ENCODE measurements around the gene PLEKHG3.
A peak's percentile ranks its signal among the peaks of the same experiment; 100 is the strongest.

Gene PLEKHG3

DNA sequence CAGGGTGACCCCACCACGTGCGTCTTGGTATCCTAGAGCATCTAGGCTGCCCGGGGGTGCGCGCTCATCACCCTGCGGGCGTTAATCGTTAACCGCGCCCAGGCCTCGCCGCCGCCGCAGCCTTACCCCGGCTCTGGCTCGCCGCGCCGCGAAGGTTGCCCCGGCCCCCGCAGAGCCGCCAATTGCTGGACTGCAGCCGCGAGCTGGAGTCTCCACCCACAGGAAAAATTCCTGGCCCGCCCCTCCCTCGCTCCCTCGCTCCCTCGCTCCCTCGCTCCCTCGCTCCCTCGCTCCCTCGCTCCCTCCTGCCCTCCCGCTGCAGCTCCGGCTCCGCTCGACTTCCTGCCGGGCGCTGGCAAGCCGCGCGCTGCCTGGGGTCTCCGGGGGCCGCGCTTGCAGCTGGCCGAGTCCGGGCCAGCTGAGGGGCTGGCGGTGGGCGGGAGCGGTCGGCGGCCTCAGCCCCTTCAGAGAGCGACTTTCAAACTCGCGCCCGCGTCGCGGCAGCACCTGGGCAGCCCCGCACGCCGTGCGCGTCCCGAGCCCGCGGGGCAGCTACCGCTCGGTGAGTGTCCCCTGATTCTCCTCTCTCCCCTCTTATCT, at the start of gene PLEKHG3:
Gene PLEKHG3, plus strand, starts transcription at position 282 of the 600 bp plus-strand sequence. CDS start 23,208 bp downstream, outside the sequence.
- DNase-seq = no peak

- no peak for DNase-seq
Observed at GRCh38 chr14:64654901-64655300, 49.3 kb upstream of the PLEKHG3 start.

DNA sequence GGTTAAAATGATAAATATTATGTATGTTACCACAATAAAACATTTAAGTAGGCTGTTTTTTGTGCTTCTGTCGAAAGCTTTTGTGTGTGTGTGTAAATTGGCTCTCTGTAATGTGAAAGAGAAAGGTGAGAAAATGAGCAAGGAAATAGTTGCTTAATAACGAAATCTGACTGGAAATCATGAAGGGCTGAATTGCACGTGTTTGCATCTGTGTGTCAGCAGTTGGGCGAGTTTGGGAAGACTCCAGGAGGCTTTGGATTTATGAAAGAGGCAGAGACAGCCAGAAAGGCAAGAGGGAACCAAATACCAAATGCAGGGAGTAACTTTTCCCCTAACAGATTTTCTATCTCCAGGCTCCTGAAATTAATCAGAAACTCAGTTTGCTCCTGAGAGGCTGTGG, 47.2 kb upstream of the PLEKHG3 start:
- no peak for DNase-seq

- DNase-seq = no peak
Observed at GRCh38 chr14:64658201-64658600, 46.0 kb upstream of the PLEKHG3 start.

GRCh38 chr14:64658700-64659264, 45.4 kb upstream of the PLEKHG3 start:
- peak in 1 of 6 experiments; percentile 7 for DNase-seq

- no peak for DNase-seq
Observed at GRCh38 chr14:64659366-64659765, 44.9 kb upstream of the PLEKHG3 start.

DNA sequence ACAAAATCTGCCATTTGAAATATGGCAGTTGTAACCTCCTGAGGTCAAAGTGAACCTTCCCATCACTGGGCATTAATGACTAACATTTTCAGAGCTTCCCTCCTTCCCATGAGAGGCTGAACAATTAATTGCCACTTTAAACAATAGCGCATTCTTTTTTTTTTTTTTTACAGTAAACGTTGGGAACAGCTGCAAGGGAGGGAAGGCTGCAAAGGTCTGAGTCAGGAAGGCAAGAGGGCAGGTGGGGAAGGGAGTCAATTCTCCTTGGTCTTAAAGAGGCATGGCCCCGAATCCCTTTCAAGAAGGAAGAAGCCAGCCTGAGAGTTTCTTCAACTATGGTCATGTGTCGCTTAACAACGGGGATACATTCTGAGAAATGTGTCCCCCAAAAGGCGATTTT, 41.0 kb upstream of the PLEKHG3 start:
- DNase-seq = no peak

GRCh38 chr14:64671591-64671990, 32.6 kb upstream of the PLEKHG3 start:
- peak in 3 of 6 experiments; percentile 38 to 58 (median 40) for DNase-seq

- no peak for DNase-seq
Observed at GRCh38 chr14:64673316-64673715, 30.9 kb upstream of the PLEKHG3 start.

GRCh38 chr14:64673748-64674147, 30.5 kb upstream of the PLEKHG3 start:
- DNase-seq = peak in 2 of 6 experiments; percentile 13 to 15

DNA sequence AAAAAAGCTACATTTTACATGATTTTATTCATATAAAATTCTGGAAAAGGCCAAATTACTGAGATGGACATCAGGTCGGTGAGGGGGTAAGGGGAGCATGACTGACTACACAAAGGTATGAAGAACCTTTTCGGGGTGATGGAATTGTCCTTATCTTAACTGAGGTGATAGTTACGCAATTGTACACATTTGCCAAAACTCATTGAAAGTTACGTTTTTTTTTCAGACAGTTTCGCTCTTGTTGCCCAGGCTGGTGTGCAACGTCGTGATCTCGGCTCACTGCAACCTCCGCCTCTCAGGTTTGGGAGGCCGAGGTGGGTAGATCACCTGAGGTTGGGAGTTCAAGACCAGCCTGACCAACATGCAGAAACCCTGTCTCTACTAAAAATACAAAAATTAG, 29.4 kb upstream of the PLEKHG3 start:
- DNase-seq = no peak

DNA sequence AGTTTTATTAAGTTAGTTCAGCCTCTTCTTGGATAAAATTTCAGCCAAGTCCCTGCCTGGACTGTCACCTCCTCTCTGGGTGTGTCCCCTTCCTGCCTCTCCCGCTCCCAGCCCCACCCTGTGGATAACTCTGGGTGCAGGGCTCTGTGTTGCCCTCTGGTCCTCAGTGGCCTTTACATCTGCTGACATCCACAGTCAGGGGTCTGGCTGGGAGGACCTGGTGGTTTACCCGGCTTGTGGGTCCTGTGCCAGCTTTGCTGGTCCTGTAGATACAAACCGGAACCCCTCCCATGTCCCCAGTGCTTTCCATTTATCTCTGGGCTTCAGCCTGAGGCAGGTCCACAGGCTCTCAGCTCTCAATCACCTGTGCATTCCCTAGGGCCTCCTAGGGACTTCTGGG, 28.9 kb upstream of the PLEKHG3 start:
- no peak for DNase-seq

GRCh38 chr14:64676410-64677008, 27.7 kb upstream of the PLEKHG3 start:
- DNase-seq = no peak

GRCh38 chr14:64680013-64680713, 24.1 kb upstream of the PLEKHG3 start:
- DNase-seq = no peak

- DNase-seq = no peak
Observed at GRCh38 chr14:64680714-64681065, 23.5 kb upstream of the PLEKHG3 start.

DNA sequence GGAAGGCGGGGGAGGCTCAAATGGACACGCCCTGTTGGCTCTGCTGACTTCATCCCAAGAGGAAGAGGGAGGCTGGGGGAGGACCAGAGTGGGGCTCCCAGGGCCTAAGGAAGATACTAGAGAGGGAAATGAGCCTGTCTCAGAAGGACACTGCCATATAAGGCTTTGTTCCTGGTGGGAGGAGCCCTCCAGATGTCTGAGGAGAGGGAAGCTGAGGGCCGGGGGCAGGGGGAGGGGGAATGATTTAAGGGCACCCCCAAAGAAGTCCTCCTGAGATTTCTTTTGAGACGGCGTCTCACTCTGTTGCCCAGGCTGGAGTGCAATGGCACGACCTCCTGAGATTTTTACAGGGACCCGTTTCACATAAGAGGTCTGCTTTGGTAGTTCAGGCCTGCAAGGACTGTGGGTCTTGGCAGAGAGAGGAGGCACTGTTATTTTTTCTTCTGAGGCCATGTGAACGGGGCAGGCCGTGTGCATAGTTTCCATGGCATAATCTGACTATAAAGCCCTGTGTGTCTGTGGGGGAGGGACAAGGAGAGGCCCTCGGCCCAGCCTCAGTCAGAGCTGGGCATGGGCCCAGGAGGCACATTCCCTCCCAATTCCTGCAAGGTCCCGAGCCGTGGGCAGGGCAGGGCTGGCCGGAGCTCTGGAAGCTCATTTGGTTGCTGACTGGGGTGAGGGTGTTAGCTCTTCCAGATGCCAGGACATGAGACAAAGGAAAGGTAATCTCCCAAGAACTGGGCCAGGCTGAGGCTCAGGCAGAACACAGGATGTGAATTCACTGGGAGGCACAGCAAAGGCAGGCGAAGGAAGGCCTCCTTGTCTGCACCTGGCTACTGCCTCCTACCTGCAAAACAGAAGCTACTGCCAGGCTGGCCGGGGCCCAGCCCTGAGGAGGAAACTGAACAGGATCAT, 22.2 kb upstream of the PLEKHG3 start:
- DNase-seq = no peak

- DNase-seq = no peak
Observed at GRCh38 chr14:64682843-64683242, 21.4 kb upstream of the PLEKHG3 start.

GRCh38 chr14:64683264-64683663, 21.0 kb upstream of the PLEKHG3 start:
- no peak for DNase-seq

GRCh38 chr14:64684091-64684490, 20.1 kb upstream of the PLEKHG3 start:
- no peak for DNase-seq

DNA sequence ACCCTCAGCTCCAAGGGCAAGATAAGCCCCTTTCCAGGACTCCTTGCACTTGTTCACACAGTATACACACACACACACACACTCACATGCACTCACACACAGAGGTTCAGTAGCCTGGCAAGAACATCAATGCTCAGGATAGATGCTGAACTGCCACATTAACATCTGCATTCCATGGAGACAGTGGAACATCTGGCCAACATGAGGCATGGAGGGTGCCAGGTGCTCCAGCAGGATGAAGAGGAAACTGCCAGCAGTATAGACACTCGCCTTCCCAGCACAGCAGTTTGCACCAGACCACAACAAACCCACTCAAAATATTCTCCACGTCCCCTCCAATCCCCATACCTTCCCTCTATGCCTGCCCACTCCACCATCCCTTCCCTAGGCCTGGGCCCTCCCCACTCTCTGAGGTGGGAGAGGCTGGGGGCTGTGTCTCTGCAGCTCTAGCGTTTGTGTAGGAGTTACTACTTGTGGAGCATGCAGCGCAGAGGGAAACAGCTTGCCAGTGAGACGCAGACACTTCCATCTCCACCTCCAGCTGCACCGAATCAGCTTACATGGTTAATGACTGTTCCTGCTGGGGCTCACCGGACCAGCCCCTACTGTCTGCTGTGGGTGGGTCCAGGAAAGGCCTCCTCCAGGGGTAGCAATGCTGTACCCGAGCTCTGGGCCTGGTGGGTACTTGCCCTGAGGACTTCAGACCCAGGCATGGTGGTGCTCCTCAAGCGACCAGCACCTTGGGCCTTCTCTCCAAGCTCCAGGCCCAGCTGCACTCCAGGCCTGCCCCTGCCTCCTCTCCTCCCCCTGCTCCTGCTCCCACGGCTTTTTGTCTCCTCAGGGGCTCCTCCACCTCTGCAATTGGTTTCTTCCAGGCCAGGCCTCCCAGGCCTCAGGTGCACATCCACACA, 18.6 kb upstream of the PLEKHG3 start:
- no peak for DNase-seq

GRCh38 chr14:64686282-64686615, 18.0 kb upstream of the PLEKHG3 start:
- DNase-seq = no peak

- DNase-seq = no peak
Observed at GRCh38 chr14:64688031-64688430, 16.2 kb upstream of the PLEKHG3 start.

Measured in stimulated activated naive CD4-positive, alpha-beta T cell (primary cell).